ENCODE measurements around the gene NAXE. TPM values are rescaled to one million over a fixed set of nuclear protein-coding genes. Genes with fewer than 3 reads are reported as not detected.
"Not testable (repeated sequence)": the region's sequence is repeated elsewhere in the genome, so short reads cannot be mapped to it uniquely, and the experiment has no call there.

Gene NAXE
- total RNA-seq, 4 donors from 2014 or later = 37.0 to 52.7 (median 45.8) TPM

DNA sequence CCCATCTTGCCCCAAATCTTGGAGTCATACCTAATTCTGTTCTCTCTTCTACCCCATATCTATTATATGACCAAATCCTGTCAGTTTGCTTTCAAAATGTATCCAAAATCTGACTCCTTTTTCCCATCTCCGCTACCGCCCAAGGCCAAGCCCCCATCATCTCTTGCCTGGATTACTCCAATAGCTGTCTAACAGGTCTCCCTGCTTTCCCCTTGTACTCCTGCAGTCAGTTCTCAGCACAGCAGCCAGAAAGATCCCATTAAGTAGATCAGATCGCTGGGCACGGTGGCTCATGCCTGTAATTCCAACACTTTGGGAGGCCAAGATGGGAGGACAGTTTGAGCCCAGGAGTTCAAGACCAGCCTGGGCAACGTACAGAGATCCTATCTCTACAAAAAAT is 39.1 kb upstream of the NAXE start:
- no peak for DNase-seq (ENCODE audit: low spot score in 2 of 2)
- intact Hi-C loops (cut with DNase I; ENCODE audit: low total_unique reads) = no loop called here
- no peak overlapping the region for H3K4me3 ChIP-seq (ENCODE audit: low read depth, poor library complexity, severe bottlenecking)
- 73 to 75% methylated on average over 5 of the region's 5 CpGs for WGBS, 2 donors
- TF ChIP-seq POLR2A (IDR thresholded peaks at IDR 0.05) (no peak), CTCF (IDR thresholded peaks at IDR 0.05) (no peak)

- H3K4me3 ChIP-seq (ENCODE audit: low read depth, poor library complexity, severe bottlenecking); DNase-seq (ENCODE audit: low spot score in 2 of 2); intact Hi-C loops (cut with DNase I; ENCODE audit: low total_unique reads): not testable (repeated sequence)
- WGBS, 2 donors = 89 to 92% methylated on average over 4 of the region's 4 CpGs
These were observed 38.6 kb upstream of the NAXE start for GRCh38 chr1:156552937-156553336.

GRCh38 chr1:156553860-156554485 is 37.6 kb upstream of the NAXE start:
- TF ChIP-seq CTCF (IDR thresholded peaks at IDR 0.05) (no peak), POLR2A (IDR thresholded peaks at IDR 0.05) (no peak)
- intact Hi-C loops (cut with DNase I; ENCODE audit: low total_unique reads) = no loop called here
- 88 to 94% methylated on average over 6 of the region's 6 CpGs for WGBS, 2 donors
- no peak for DNase-seq (ENCODE audit: low spot score in 2 of 2)
- H3K4me3 ChIP-seq (ENCODE audit: low read depth, poor library complexity, severe bottlenecking) = no peak overlapping the region

- 79 to 81% methylated on average over 8 of the region's 8 CpGs for WGBS, 2 donors
- DNase-seq (ENCODE audit: low spot score in 2 of 2) = no peak
- intact Hi-C loops (cut with DNase I; ENCODE audit: low total_unique reads) = no loop called here
- no peak overlapping the region for H3K4me3 ChIP-seq (ENCODE audit: low read depth, poor library complexity, severe bottlenecking)
- TF ChIP-seq POLR2A (IDR thresholded peaks at IDR 0.05) (no peak), CTCF (IDR thresholded peaks at IDR 0.05) (no peak)
These were observed 36.6 kb upstream of the NAXE start for GRCh38 chr1:156554971-156555370.

- H3K4me3 ChIP-seq (ENCODE audit: low read depth, poor library complexity, severe bottlenecking) = no peak overlapping the region
- DNase-seq (ENCODE audit: low spot score in 2 of 2) = no peak
- WGBS, 2 donors = 63 to 66% methylated on average over 2 of the region's 2 CpGs
- no peak for TF ChIP-seq CTCF (IDR thresholded peaks at IDR 0.05)
- TF ChIP-seq POLR2A (IDR thresholded peaks at IDR 0.05) = no peak
- intact Hi-C loops (cut with DNase I; ENCODE audit: low total_unique reads) = no loop called here
These were observed 35.9 kb upstream of the NAXE start for GRCh38 chr1:156555715-156556114.

DNA sequence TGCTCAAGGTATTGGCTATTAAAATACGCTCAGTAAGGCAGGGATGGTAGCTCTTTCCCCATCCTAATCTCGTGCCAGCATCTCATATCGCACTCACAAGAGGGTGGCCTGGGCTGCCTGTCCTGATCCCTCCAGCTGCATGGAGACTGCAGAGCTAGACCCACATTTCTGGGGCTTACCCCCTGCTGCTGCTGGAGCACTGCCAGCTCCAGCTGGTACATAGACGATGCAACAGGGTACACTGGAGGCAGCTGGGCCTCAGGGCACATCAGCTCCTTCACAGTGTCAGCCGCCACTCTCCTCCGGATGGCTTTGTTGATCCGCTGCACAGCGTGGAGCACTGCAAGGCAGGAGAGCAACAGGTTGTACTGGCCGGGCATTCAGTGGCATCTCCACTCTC is 35.2 kb upstream of the NAXE start:
- TF ChIP-seq POLR2A (IDR thresholded peaks at IDR 0.05) (no peak), CTCF (IDR thresholded peaks at IDR 0.05) (no peak)
- H3K4me3 ChIP-seq (ENCODE audit: low read depth, poor library complexity, severe bottlenecking) = no peak overlapping the region
- DNase-seq (ENCODE audit: low spot score in 2 of 2) = no peak
- intact Hi-C loops (cut with DNase I; ENCODE audit: low total_unique reads) = no loop called here
- 83 to 84% methylated on average over 8 to 9 of the region's 9 CpGs for WGBS, 2 donors

Data from lower leg skin (tissue), 4 donors.